ENCODE data around the gene RAB11FIP5.
"Not testable (repeated sequence)": the region's sequence is repeated elsewhere in the genome, so short reads cannot be mapped to it uniquely, and the experiment has no call there.

Gene RAB11FIP5

GRCh38 chr2:73112913-73113854 lies at the start of gene RAB11FIP5:
RAB11FIP5 (minus strand) TSS chr2:73112948; CDS start chr2:73112777, 171 bp downstream.
- in situ Hi-C loops (cut with MboI; ENCODE audit: low sequenced_read_pairs), result no loop called here

GRCh38 chr2:73156539-73157124 lies 43.9 kb upstream of the RAB11FIP5 start:
- in situ Hi-C loops (cut with MboI; ENCODE audit: low sequenced_read_pairs), result loop anchor here (25.0 kb wide), 1 partner anchor 394 kb away; no protein-coding TSS in a partner anchor

GRCh38 chr2:73142937-73143336 lies 30.2 kb upstream of the RAB11FIP5 start:
- in situ Hi-C loops (cut with MboI; ENCODE audit: low sequenced_read_pairs), result no loop called here

- in situ Hi-C loops (cut with MboI; ENCODE audit: low sequenced_read_pairs), result no loop called here
These were observed 29.1 kb upstream of the RAB11FIP5 start for GRCh38 chr2:73141896-73142295.

GRCh38 chr2:73135236-73135635 lies 22.5 kb upstream of the RAB11FIP5 start:
- in situ Hi-C loops (cut with MboI; ENCODE audit: low sequenced_read_pairs), result no loop called here

GRCh38 chr2:73134471-73134870 lies 21.7 kb upstream of the RAB11FIP5 start:
- in situ Hi-C loops (cut with MboI; ENCODE audit: low sequenced_read_pairs), result no loop called here

- in situ Hi-C loops (cut with MboI; ENCODE audit: low sequenced_read_pairs), result no loop called here
These were observed 20.9 kb upstream of the RAB11FIP5 start for GRCh38 chr2:73133566-73134197.

GRCh38 chr2:73131807-73132206 lies 19.1 kb upstream of the RAB11FIP5 start:
- in situ Hi-C loops (cut with MboI; ENCODE audit: low sequenced_read_pairs), result no loop called here

- in situ Hi-C loops (cut with MboI; ENCODE audit: low sequenced_read_pairs), result no loop called here
These were observed 18.0 kb upstream of the RAB11FIP5 start for GRCh38 chr2:73130790-73131189.

- in situ Hi-C loops (cut with MboI; ENCODE audit: low sequenced_read_pairs), result no loop called here
These were observed 16.2 kb upstream of the RAB11FIP5 start for GRCh38 chr2:73128841-73129535.

GRCh38 chr2:73122536-73122935 lies 9.8 kb upstream of the RAB11FIP5 start:
- in situ Hi-C loops (cut with MboI; ENCODE audit: low sequenced_read_pairs), result no loop called here

GRCh38 chr2:73119611-73120239 lies 7.0 kb upstream of the RAB11FIP5 start:
- in situ Hi-C loops (cut with MboI; ENCODE audit: low sequenced_read_pairs), result not testable (repeated sequence)

GRCh38 chr2:73117441-73117840 lies 4.7 kb upstream of the RAB11FIP5 start:
- in situ Hi-C loops (cut with MboI; ENCODE audit: low sequenced_read_pairs), result no loop called here

- in situ Hi-C loops (cut with MboI; ENCODE audit: low sequenced_read_pairs), result no loop called here
These were observed 3.6 kb upstream of the RAB11FIP5 start for GRCh38 chr2:73116182-73116960.

GRCh38 chr2:73114273-73114867 lies 1.6 kb upstream of the RAB11FIP5 start:
- in situ Hi-C loops (cut with MboI; ENCODE audit: low sequenced_read_pairs), result no loop called here

- in situ Hi-C loops (cut with MboI; ENCODE audit: low sequenced_read_pairs), result no loop called here
These were observed 479 bp downstream of the RAB11FIP5 start for GRCh38 chr2:73112026-73112912.

GRCh38 chr2:73111073-73112025 lies 1.4 kb downstream of the RAB11FIP5 start:
- in situ Hi-C loops (cut with MboI; ENCODE audit: low sequenced_read_pairs), result no loop called here
